ENCODE results near the gene NUP93. TPM values are rescaled to one million over a fixed set of nuclear protein-coding genes. Genes with fewer than 3 reads are reported as not detected.

Gene NUP93
- total and polyA plus RNA-seq, 2 experiments from 2014 or later, result 139 to 187 TPM

GRCh38 chr16:56851671-56852400, 121.9 kb downstream of the NUP93 start:
- peaks cover 17% of the 10 kb centered on the region for H3K4me1 ChIP-seq (ENCODE audit: insufficient read depth)
- no peaks in the 10 kb centered on the region for H3K36me3 ChIP-seq (ENCODE audit: insufficient read depth)
- H3K27ac Mint-ChIP-seq, result peak overlapping the region; percentile 26
- ATAC-seq, result peak; percentile 54
- no peaks in the 10 kb centered on the region for H3F3A ChIP-seq (replicated peaks; ENCODE audit: low read depth)
- H3K4me2 ChIP-seq, result peak overlapping the region; percentile 7; the same call in 1 of the 2 replicates
- H3K4me1 Mint-ChIP-seq, result peaks cover 37% of the 10 kb centered on the region
- DNase-seq (ENCODE audit: low spot score), result peak; percentile 82
- H3K79me2 ChIP-seq (replicated peaks; ENCODE audit: insufficient read depth), result no peaks in the 10 kb centered on the region
- peaks cover 18% of the 10 kb centered on the region for H3K27me3 Mint-ChIP-seq (ENCODE audit: insufficient read depth, low read depth, poor library complexity)
- no peaks in the 10 kb centered on the region for H3K9me2 ChIP-seq (ENCODE audit: insufficient read depth)
- 0 out of 3 replicates have a peak, but pooled peaks cover 4% of the 10 kb centered on the region for H3K36me3 Mint-ChIP-seq (ENCODE audit: low read depth)
- no peaks in the 10 kb centered on the region for H3K27me3 ChIP-seq (ENCODE audit: insufficient read depth)
- H2AFZ ChIP-seq, result peak overlapping the region; percentile 38; the same call in 1 of the 2 replicates
- no peak overlapping the region for H3K4me3 Mint-ChIP-seq
- H4K20me1 ChIP-seq (replicated peaks; ENCODE audit: insufficient read depth), result no peaks in the 10 kb centered on the region; the same call in 1 of the 2 replicates
- H3K27ac ChIP-seq (ENCODE audit: low read depth), result no peak overlapping the region
- no peak overlapping the region for H3K4me3 ChIP-seq
- peaks cover 13% of the 10 kb centered on the region; the same call in 2 of the 3 replicates for H3K9me3 Mint-ChIP-seq
- TF ChIP-seq, protein P1, sequence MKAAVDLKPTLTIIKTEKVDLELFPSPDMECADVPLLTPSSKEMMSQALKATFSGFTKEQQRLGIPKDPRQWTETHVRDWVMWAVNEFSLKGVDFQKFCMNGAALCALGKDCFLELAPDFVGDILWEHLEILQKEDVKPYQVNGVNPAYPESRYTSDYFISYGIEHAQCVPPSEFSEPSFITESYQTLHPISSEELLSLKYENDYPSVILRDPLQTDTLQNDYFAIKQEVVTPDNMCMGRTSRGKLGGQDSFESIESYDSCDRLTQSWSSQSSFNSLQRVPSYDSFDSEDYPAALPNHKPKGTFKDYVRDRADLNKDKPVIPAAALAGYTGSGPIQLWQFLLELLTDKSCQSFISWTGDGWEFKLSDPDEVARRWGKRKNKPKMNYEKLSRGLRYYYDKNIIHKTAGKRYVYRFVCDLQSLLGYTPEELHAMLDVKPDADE (IDR thresholded peaks at IDR 0.05), result no peak
- TF ChIP-seq REST (IDR thresholded peaks at IDR 0.05; ENCODE audit: unreplicated experiment), result no peak
- TF ChIP-seq POLR2AphosphoS5 (IDR thresholded peaks at IDR 0.05; ENCODE audit: low read depth), result no peak
- no peak for TF ChIP-seq EZH2 (IDR thresholded peaks at IDR 0.05; ENCODE audit: low read depth, unreplicated experiment)
- peak; percentile 57 to 70 for TF ChIP-seq CTCF (conservative IDR thresholded peaks at IDR 0.05; ENCODE audit: low read depth in 2 of 2)

GRCh38 chr16:56852401-56852730, 122.4 kb downstream of the NUP93 start:
- Histone ChIP-seq H4K20me1 (replicated peaks; ENCODE audit: insufficient read depth) (no peaks in the 10 kb centered on the region; the same call in 1 of the 2 replicates), H3K9me2 (ENCODE audit: insufficient read depth) (no peaks in the 10 kb centered on the region), H3K4me3 (no peak overlapping the region), H3K79me2 (replicated peaks; ENCODE audit: insufficient read depth) (no peaks in the 10 kb centered on the region), H3K36me3 (ENCODE audit: insufficient read depth) (no peaks in the 10 kb centered on the region), H3K27me3 (ENCODE audit: insufficient read depth) (no peaks in the 10 kb centered on the region), H2AFZ (no peak overlapping the region), H3K27ac (ENCODE audit: low read depth) (no peak overlapping the region), H3F3A (replicated peaks; ENCODE audit: low read depth) (no peaks in the 10 kb centered on the region), H3K4me1 (ENCODE audit: insufficient read depth) (peaks cover 17% of the 10 kb centered on the region), H3K4me2 (no peak overlapping the region)
- DNase-seq (ENCODE audit: low spot score) (no peak), ATAC-seq (no peak)
- H3K4me3 Mint-ChIP-seq, result no peak overlapping the region
- peak overlapping the region; percentile 26; the same call in 1 of the 2 replicates for H3K27ac Mint-ChIP-seq
- H3K4me1 Mint-ChIP-seq, result peaks cover 37% of the 10 kb centered on the region
- H3K27me3 Mint-ChIP-seq (ENCODE audit: insufficient read depth, low read depth, poor library complexity), result peaks cover 18% of the 10 kb centered on the region
- H3K9me3 Mint-ChIP-seq, result peaks cover 13% of the 10 kb centered on the region; the same call in 2 of the 3 replicates
- H3K36me3 Mint-ChIP-seq (ENCODE audit: low read depth), result 0 out of 3 replicates have a peak, but pooled peaks cover 4% of the 10 kb centered on the region
- TF ChIP-seq REST (IDR thresholded peaks at IDR 0.05; ENCODE audit: unreplicated experiment) (no peak), EZH2 (IDR thresholded peaks at IDR 0.05; ENCODE audit: low read depth, unreplicated experiment) (no peak)

Measured in GM23338 (cell line).